Stimulated activated CD4-positive, alpha-beta T cell treated with anti-CD3 and anti-CD28 coated beads, TNF-alpha, amount 100 ng/mL, for 1 hour (primary cell): Measurements from ENCODE around the gene MESD.

Experiments
- DNase-seq, 3 donors: peaks; one replicate each; pipeline ENCODE4 v3.0.0-alpha.2; 2020; ENCODE audit warnings: low read depth in 3 of 3, low spot score in 1 of 3

Gene MESD

DNA sequence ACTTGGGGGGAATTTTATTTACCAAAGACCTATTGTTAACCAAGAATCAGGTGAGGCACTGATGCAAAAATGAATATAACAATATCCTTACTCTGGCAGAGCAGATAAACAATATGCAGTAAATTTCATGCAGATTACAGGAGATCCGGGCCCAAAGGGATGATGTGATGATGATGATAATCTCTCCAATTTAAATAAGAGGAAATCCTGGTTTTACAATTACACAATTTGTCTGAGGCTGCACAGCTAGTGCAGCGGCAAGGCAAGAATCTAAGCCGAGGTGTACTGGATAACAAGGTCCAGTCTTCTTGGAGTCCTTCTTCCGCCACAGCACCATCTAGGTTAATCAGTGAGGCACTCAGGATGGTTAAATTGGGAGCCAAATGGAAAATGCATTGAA lies 2.4 kb upstream of the MESD start:
- DNase-seq, result no peak

DNA sequence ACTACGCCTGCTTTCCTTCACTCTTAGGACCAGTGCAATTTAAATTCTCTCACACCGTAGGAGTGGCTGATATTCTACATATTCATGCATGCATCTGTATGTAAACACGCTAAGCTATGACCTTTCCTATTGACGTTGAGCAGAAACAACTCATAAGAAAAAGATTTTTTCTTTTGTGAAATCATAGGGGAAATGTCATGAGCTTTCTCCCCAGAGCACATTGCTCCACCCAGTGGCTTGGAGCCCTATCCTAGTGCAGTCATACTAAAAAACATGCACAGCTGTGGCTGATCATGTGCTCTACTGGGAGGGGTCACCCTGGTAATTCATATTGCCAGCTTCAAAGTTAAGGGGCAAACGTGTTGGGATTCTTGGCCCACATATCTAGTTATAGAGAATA lies 1.8 kb upstream of the MESD start:
- DNase-seq, result no peak

DNA sequence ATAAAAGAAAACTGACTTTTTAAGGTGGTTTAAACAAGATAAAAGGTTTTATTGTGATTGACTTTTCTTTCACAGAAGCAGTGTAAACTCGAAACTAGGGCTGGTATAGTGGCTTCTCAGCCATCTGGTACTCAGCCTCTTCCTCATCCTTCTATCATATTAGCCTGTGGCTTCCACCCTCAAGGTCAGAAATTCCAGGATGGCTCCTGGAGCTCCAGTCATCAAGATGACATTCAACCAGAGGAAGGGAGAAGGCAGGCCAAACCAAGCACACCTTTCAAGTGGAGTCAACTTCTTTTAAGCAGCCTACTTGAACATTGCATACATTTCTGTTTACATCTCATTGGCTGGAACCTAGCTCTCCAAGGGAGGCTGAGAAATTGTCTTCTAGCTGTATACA lies 1.3 kb upstream of the MESD start:
- DNase-seq, result no peak

DNA sequence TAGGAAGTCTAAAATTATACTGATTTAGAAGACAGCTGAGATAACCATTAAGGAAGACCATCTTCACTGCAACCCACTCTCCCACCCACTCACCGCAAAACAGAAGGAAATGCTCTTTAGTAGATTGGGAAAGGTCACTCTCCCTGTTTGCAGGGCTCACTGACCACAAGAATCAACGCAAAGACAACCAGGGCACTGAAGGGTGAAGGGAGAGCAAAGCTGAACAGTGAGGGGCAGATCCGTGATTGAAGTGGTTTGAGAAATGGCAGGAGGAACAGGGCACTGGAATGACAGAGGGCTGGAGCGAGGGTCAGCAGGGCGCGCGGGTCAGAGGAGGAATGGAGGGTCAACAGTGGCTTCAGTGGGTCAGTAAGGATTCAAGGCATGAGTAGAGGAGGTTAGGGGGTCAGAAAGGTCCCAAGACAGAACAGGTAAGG lies 520 bp downstream of the MESD start:
- DNase-seq, result no peak

DNA sequence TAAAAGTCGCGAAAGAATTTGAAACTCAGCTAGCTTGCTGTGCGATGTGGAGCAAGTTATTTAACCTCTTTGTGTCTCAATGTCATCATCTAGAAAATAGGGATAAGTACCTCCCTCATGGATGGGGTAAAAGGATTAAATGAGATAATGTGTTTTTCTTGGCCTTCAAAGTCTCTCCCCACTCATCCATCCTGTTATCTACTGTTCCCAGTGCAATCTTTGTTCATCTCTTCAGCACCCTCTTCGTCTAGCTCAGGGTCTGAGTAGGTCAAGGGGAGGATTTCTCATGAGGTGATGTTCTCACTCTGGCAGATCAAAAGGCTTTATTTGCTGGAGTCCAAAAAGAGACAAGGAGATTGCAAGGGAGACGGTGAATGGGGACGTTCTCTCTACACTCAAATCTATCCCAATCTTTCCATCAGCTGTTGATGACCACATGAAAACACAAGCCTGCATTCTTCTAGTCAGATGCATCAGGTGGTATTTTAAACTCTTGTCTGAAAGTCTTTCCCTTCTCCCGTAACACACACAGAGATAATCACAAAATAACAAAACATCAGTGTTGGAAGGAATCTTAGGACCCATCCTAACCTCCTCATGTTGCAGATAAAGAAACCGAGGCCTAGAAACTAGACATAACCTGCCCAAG lies 1.3 kb downstream of the MESD start:
- DNase-seq, result no peak

DNA sequence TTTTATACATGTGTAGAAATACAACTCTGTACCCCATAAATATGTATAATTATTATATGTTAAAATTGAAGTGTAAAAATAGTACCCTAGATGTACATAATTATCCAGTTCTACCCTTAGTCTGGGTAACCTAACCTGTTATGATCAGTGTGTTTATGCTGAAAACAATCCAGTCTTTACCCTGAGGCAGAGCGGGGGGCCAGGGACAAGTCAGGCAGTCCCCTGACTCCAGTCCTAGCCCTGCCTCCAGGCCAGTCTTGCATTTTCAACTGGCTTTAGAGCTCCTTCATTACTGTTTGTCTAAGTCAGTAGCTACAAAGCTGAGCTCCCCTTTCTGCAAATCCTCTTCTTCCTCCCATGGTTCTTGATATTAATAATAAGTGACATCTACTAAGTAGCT lies 3.1 kb downstream of the MESD start:
- DNase-seq, result no peak

DNA sequence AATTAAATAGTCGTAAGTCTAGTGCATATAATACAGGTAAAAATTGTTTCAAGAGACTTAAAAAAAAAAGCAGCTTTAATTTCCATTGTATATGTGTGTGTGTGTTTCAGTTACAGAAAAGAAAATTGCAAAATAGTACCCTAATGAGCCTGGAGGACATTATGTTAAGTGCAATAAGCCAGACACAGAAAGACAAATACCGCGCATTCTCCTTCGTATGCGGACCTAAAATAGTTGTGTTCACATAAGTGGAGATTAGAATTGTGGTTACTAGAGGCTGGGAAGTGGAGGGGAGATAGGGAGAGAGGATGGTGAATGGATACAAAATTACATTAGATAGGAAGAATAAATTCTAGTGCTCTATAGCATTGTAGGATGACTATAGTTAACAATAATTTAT lies 3.6 kb downstream of the MESD start:
- DNase-seq, result no peak

DNA sequence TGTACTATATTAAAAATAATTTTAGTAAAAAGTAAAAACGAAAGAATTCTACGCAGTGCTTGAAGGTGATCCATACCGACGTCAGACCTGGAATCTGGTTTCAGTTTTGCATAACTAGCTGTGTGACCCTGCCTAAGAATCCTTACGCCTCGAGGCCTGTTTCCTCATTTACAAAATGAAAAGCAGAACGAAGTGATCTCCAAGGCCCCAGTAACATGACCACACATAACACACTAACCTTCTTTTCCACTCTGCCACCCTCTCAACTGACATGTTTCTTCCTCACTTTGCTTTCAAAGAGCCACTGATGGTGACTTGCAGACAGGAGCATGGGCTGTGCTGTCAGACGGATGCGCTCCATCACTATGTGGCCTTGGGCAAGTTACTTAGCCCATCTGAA lies 4.8 kb downstream of the MESD start:
- DNase-seq, result no peak

DNA sequence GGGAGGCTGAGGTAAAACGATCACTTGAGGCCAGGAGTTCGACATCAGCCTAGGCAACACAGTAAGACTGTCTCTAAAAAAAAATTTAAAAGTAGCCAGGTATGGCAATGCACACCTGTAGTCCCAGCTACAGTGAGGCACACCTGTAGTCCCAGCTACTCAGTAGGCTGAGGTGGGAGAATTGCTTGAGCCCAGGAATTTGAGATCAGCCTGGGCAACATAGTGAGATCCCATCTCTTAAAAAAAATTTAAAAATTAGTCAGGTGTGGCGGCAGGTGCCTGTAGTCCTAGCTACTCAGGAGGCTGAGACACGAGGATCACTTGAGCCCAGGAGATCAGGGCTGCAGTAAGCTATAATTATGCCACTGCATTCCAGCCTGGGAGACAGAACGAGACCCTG lies 6.8 kb downstream of the MESD start:
- no peak for DNase-seq

DNA sequence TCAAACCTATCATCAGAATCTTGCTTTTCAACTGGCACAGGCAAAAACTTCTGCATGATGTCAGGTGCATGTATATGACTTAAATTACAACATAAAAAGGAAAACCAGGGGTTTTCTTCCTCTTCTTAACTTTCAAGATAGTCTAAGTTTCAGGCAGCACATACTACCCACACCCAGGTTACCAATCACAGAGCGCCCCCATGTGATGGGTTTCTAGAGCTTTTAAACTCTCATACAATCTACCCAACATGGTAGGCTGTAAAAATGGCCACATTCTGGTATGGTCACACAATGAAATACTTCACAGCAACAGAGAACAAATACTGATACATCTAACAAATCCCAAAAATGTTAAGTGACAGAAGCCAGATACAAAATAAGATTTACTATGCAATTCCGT lies 7.4 kb downstream of the MESD start:
- no peak for DNase-seq

DNA sequence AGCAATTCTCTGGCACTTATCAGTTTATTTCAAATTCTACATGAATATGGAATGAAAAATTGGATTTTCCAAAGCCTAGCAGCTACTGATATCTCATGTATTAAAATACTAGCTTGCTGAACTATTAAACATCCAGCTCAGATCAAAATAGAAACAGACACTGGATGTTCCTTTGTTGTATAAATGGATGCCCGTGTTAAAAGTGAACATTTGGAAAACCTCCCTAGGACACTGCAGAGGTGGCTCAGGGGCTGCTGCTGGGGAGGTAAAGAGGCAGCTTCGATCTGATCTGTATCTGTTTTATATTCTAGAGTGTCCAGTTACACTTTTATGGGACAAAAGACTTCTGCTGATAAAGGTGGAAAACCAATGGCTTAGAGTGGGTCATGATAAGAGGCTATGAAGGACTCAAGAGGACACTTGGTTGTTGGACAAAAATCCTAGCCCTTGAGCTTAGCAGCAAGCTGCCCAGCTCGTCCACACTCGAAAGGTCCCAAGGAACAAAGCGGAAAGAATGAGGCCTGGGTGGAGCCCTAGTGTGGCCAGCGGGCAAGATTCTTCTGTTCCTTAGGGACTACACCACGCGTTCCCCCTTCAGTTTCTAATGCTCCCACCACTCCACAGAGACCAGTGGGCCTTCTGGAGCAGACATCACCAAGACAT lies 9.9 kb downstream of the MESD start:
- no peak for DNase-seq

DNA sequence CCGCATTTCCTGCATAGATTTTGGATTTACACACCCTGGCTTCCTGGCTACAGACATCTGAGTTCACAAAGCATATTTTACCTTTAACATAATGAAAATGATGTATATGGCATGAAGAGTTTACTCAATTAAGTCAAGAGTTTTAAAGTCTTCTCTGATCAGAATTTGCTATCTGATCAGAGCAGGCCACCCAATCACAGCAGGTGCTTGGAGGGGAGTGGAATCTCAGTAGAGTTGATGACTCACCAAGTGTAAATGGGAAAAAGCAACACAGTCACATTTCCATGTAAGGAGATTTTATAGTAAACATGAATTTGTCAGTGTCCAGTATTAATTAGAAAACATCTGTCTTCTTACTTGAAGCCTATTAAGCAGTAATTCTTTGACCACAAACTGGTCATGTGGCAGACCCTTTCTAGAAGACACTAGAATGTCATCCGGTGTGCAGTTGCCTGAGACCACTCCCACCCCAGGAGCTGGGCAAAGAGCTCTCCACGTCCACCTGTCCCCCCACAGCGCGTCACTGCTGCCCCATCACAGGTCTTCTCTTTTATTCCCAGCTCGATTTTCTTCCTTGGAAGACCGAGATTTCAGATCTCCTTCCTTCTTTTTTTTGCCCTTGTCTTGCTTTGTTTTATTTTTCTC lies 10.8 kb downstream of the MESD start:
- DNase-seq, result no peak

DNA sequence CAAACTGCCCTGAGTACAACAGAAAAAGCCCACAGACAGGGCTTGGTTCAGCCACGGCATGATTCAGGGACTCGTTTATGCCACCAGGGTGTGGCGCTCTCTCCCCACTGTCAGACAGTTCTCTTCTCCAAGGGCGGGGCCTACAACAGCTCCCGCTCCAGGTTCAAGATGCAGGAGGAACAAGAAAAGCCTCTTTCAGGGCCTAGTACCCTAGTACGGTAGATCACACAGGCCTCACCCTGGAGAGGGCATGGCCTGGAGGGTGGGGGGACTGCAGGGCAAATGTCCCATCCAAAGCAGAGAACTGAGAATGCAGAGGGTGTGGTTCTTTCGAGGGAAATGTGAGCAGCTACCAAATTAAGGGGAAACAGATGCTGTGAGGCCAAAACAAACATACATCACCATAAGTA lies 12.0 kb downstream of the MESD start:
- DNase-seq, result no peak

DNA sequence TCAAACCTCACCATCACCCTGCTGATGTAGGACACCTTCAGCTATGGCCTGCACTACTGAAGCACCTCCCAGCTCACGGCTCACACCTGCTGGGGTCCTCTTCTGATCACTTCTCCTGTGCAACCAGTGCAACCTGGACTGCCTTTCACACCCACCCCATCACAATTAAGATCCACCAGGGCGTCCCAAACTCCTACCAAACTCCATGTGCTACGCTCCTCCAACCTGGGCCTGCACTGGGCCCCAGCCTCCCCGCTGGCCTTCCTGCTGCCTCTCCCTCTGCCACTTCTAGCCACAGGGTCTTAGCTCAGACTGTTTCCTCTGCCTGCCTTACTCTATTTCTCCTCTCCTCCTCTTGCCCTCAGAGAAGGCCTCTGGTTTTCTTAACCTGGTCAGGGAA lies 12.8 kb downstream of the MESD start:
- no peak for DNase-seq

DNA sequence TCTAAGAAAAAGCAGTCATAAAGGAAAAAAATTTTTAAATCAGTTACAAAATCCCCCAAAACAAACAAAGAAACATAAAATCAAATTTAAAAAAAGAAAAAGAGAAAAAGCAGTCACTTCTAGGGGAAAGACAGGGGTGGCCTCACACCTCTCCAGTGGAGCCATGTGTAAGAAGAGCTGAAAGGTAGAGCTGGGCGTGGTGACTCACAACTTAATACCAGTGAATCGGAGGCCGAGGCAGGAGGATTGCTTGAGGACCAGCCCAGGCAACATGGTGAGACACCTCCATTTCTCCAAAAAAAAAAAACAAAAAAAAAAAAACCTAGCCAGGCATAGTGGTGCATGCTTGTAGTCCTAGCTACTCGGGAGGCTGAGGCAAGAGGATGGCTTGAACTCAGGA lies 14.7 kb downstream of the MESD start:
- DNase-seq, result no peak

DNA sequence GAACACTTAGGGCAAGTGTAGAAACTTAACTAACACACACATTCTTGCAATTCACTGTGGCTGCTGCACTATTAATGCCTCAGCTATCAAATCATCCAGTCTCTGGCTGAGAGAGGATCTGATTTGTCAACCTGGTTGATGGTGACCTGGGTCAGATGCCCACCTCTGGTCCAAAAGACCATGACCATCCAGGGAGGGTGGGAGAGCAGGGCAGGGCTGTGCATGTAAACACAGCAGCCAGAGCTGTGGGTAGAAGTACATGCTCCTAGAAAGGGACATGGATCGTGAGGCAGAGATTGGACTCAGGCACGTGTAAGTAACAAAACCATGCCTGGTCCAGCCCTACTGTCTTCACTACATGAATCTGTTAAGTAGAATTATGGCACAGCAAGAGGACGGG lies 17.3 kb downstream of the MESD start:
- DNase-seq, result no peak

DNA sequence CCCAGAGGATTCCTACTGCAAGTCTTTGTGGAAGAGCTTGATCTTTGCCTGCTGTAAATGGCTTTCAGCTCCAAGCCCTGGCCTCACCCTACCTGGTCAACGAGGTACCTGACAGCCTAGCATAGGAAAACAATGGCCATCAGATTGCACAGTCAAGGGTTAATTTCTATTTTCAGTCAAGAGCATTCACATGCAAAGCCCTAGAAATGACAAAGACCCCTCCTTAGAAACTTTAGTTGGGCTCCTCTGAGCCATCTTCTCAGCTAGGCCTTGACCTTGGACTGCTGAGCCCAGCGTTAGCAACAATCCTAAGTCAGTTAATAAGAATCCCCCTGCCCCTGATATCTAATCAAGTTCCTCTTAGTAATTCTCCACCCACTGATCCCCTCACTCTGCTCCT lies 18.5 kb downstream of the MESD start:
- no peak for DNase-seq

DNA sequence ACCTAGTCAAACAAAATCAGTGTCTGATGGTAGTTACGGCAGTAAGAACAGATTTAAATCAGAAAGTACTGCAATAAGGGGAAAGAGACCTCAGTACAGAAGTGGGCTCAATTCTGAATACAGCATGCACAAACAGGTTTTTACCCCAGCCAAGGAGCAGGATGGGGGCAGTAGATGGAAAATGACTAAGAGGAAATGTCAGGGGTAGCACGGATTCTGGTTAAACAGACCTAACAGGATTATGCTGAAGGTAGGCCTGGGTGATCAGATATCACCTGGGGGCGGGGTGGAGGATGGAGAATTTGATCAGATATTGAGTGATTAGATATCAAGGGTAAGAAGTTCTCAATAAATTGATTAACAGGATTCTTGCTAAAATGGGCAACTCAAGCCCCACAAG lies 19.0 kb downstream of the MESD start:
- no peak for DNase-seq

DNA sequence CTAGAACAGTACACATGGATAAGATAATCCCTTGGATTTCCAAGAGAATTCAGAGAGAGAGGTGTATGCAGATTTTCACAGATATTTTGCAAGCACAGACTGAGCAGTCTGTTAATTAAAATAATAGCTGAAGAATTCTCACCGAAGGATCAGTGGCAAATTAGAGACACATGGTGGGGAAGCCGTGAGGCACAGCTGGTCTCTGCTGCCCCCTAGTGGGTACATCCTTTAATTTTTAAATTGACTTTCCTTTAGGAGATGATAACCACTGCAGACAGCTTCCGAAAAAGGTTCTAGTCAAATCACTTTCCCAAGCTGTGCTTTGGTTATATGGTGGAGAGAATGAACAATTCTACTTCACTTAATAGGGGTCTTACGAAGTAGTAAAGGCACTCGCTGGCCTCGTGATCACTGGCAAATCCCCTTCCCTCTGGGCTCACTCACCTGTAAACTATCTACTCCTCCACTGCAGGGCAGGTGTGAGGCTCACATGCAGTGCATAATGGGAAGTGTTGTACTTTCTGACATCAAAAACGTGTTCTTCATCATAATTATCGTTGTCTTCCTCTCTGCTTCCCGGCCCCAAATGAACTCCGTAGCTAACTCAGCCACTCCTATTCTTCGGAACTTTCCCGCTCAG lies 19.5 kb downstream of the MESD start:
- peak; percentile 26 to 42 (median 27) for DNase-seq

DNA sequence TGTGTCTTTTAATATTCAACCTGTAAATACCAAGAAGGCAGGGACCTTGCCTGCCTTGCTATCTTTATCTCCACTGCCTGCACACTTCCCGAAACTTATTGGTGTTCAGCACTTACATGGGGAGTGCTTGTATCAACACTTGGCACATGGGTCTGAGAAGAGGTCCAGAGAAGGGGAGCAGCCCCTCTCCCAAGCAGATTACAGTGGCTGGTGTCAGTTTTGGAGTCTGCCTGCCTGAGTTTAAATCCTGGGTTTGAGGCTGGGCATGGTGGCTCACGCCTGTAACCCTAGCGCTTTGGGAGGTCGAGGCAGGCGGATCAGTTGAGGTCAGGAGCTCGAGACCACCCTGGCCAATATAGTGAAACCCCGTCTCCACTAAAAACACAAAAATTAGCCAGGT lies 20.3 kb downstream of the MESD start:
- DNase-seq, result no peak

DNA sequence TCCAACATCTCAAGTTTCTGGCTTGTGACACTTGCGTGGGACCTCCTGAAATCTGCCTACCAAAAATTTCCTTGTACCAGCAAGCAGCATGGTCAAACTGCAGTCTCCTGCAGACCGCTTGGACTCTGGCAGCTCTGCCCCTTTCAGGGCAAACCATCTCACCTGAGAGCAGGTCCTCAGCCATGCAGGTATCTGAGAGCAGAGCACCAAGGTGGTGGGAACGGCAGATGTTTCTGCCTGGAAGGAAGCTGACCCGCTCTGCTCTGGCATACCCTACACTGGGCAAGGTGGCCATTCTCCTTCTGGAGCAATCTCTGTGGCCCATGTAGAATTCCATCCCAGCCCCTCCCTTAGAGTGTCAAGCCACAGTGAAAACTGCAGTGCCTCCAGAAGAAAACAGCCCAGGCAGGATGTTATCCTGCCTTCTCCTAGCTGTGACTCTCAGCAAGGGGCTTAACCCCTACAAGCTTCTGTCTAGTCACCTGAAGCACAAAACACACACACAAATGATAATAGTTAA lies 21.6 kb downstream of the MESD start:
- no peak for DNase-seq

DNA sequence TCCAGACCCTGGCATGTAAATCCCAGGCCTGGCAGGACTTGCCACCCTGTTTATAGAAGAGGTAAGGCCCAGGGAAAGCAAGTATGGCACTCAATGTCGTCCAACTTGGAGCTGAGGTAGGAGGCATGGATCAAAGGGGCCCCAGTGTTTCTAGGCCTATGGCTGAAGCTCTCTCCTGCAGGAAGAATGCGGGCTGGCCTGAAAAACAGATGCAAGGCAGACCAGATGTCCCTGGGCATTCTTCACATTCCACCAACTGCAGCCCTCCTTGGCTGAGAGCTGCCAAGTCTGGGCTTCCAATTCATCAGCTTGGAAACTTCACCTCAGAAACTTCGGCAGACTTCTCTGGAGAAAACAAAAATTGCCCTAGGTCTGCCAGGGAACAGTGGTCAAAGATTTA lies 22.2 kb downstream of the MESD start:
- no peak for DNase-seq
